Osteoblast (primary cell): ENCODE results near the gene GALNT2. TPM values are rescaled to one million over a fixed set of nuclear protein-coding genes. Genes with fewer than 3 reads are reported as not detected.

ENCODE experiments used
- DNase-seq: peaks from one replicate; pipeline ENCODE4 v3.0.0; 2011; ENCODE audit warnings: low spot score, mixed read lengths; ENCODE audit not compliant: insufficient read length; ENCODE audit errors: missing footprints
- H2AFZ ChIP-seq: 2 replicates; pipeline ENCODE4 v1.6.0; 2011; ENCODE audit warnings: mild to moderate bottlenecking, low read length
- H3K27ac ChIP-seq: 2 replicates; pipeline ENCODE4 v1.5.1; 2011; ENCODE audit warnings: mild to moderate bottlenecking, low read depth, low read length, moderate library complexity
- H3K27me3 ChIP-seq: 2 replicates; pipeline ENCODE4 v1.6.0; 2012; ENCODE audit warnings: mild to moderate bottlenecking, control low read depth, inconsistent platforms, low read length, moderate library complexity; ENCODE audit not compliant: insufficient read depth
- H3K36me3 ChIP-seq: 2 replicates; pipeline ENCODE4 v1.5.1; 2011; ENCODE audit warnings: mild to moderate bottlenecking, low read length, control low read depth, moderate library complexity; ENCODE audit not compliant: insufficient read depth
- H3K4me1 ChIP-seq: 2 replicates; pipeline ENCODE4 v1.5.1; 2011; ENCODE audit warnings: mild to moderate bottlenecking, low read length, control low read depth, moderate library complexity; ENCODE audit not compliant: insufficient read depth
- H3K4me2 ChIP-seq: 2 replicates; pipeline ENCODE4 v1.6.0; 2011; ENCODE audit warnings: mild to moderate bottlenecking, low read length; ENCODE audit not compliant: insufficient read depth
- H3K4me3 ChIP-seq: fragments of 200-600 bp; sonication (generic); 3 replicates; pipeline ENCODE4 v1.5.1; 2012; ENCODE audit warnings: mild to moderate bottlenecking, low read length, inconsistent platforms; ENCODE audit not compliant: insufficient read depth
- H3K79me2 ChIP-seq: 2 replicates; pipeline ENCODE4 v1.6.0; 2012; ENCODE audit warnings: mild to moderate bottlenecking, low read length, control low read depth, inconsistent platforms; ENCODE audit not compliant: insufficient read depth
- H3K9me3 ChIP-seq: 2 replicates; pipeline ENCODE4 v1.5.1; 2011; ENCODE audit warnings: low read depth, low read length, control low read depth
- H4K20me1 ChIP-seq: 2 replicates; pipeline ENCODE4 v1.6.0; 2012; ENCODE audit warnings: mild to moderate bottlenecking, low read length, control low read depth; ENCODE audit not compliant: insufficient read depth
- CTCF ChIP-seq: IDR thresholded peaks from 2 replicates; pipeline ENCODE4 v1.5.1; 2011; ENCODE audit warnings: mild to moderate bottlenecking, low read depth, low read length, moderate library complexity; ENCODE audit errors: extremely low read depth
- total RNA-seq: library from RNA; depleted of rRNA; stranded (reverse); fragments of >200 nt; gene quantifications from 2 replicates; pipeline ENCODE4 v1.2.3, GENCODE V29; 2012

GALNT2 gene
- total RNA-seq, 1 donor: 83.2 TPM

GRCh38 chr1:230215529-230215928, 148.5 kb downstream of the GALNT2 start:
- no peak overlapping the region for H2AFZ ChIP-seq
- H3K27ac ChIP-seq: no peak overlapping the region
- no peak overlapping the region for H3K4me3 ChIP-seq
- H3K4me1 ChIP-seq: peaks cover 9% of the 10 kb centered on the region
- H3K79me2 ChIP-seq: peaks cover 85% of the 10 kb centered on the region
- no peaks in the 10 kb centered on the region for H3K9me3 ChIP-seq
- H3K27me3 ChIP-seq: no peaks in the 10 kb centered on the region
- peaks cover 35% of the 10 kb centered on the region for H4K20me1 ChIP-seq
- no peaks in the 10 kb centered on the region for H3K36me3 ChIP-seq
- TF ChIP-seq CTCF: no peak
- DNase-seq: no peak
- no peak overlapping the region for H3K4me2 ChIP-seq

GRCh38 chr1:230216896-230217295, 149.9 kb downstream of the GALNT2 start:
- Histone ChIP-seq H2AFZ (no peak overlapping the region), H3K27ac (no peak overlapping the region), H3K4me3 (no peak overlapping the region), H3K4me1 (peaks cover 3% of the 10 kb centered on the region), H3K9me3 (no peaks in the 10 kb centered on the region), H3K36me3 (no peaks in the 10 kb centered on the region), H3K27me3 (no peaks in the 10 kb centered on the region), H4K20me1 (peaks cover 36% of the 10 kb centered on the region), H3K79me2 (peaks cover 78% of the 10 kb centered on the region), H3K4me2 (no peak overlapping the region)
- no peak for DNase-seq
- TF ChIP-seq CTCF: no peak

- H3K27me3 ChIP-seq: no peaks in the 10 kb centered on the region
- peaks cover 3% of the 10 kb centered on the region for H3K4me1 ChIP-seq
- no peaks in the 10 kb centered on the region for H3K9me3 ChIP-seq
- no peak overlapping the region for H3K27ac ChIP-seq
- no peak for TF ChIP-seq CTCF
- peaks cover 29% of the 10 kb centered on the region for H4K20me1 ChIP-seq
- H3K4me3 ChIP-seq: no peak overlapping the region
- H3K4me2 ChIP-seq: no peak overlapping the region
- peaks cover 62% of the 10 kb centered on the region for H3K79me2 ChIP-seq
- DNase-seq: no peak
- H3K36me3 ChIP-seq: no peaks in the 10 kb centered on the region
- no peak overlapping the region for H2AFZ ChIP-seq
Measured at GRCh38 chr1:230218667-230219066, 151.6 kb downstream of the GALNT2 start.

GRCh38 chr1:230219174-230220067, 152.4 kb downstream of the GALNT2 start:
- Histone ChIP-seq H3K36me3 (no peaks in the 10 kb centered on the region), H3K27me3 (no peaks in the 10 kb centered on the region), H2AFZ (no peak overlapping the region), H3K9me3 (no peaks in the 10 kb centered on the region), H3K79me2 (peaks cover 63% of the 10 kb centered on the region), H3K27ac (no peak overlapping the region), H3K4me3 (no peak overlapping the region), H3K4me2 (no peak overlapping the region), H3K4me1 (peaks cover 3% of the 10 kb centered on the region), H4K20me1 (peaks cover 29% of the 10 kb centered on the region)
- no peak for DNase-seq
- no peak for TF ChIP-seq CTCF
